HG03571 (cell line): ENCODE measurements around the gene DDX31.
"Not testable (repeated sequence)": the region's sequence is repeated elsewhere in the genome, so short reads cannot be mapped to it uniquely, and the experiment has no call there.

Experiments used
- ATAC-seq: cut with Tn5 transposase; IDR thresholded peaks from one replicate; pipeline ENCODE4 v1.9.1; 2021; ENCODE audit not compliant: unreplicated experiment

Gene DDX31

DNA sequence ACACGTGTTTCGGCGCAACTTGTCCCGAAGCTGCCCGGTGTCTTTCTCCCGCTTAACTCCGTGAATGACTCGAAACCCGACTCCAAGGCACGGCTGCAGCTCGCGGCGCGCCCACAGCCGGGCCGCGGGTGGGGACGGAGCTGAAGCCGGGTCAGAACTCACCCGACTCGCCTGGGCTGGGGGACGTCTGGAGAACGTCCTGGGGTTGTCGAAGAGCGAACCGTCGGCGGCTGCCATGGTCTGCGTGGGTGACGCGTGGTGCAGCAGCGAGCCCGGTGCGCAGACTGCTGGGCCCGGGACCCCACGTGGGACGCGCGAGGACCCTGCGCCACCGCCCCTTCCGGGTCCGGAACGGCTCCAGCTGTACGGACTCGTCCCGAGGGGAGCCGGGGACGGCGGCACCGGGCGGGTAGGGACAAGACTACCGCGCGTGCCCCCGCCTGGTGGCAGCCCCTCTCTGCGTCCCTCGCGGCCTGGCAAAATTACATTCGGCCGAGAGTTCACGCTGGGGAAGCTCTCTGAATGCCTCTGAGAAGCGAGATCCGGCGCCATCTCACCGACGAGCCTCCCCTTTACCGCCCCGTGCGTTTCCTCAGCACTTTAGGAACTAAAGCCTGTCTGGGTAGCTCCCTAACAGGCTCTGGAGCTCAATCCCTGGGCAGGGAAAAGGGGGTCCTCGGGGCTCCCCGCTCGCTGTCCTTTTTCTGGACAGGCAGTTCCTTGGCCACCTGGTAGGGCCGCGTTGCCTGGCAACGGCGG is at the start of gene DDX31:
Gene DDX31 (minus strand): TSS at position 286 of the 759 bp plus-strand sequence. CDS start 49 bp downstream, at position 237.
- peak; percentile 57 for ATAC-seq

DNA sequence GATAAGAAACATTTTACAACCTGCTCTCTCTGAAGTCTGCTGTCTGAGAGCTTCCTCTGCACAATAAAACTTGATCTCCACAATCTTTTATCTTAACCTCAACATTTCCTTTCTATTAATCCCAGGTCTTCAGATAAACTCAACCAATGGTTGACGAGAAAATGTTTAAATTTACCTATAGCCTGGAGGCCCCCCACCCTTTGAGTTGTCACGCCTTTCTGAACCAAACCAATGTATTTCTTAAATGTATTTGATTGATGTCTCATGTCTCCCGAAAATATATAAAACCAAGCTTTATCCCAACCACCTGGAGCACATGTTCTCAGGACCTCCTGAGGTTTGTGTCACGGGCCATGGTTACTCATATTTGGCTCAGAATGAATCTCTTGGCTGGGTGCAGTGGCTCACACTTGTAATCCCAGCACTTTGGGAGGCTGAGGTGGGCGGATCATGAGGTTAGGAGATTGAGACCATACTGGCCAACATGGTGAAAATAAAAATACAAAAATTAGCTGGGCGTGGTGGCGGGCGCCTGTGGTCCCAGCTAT is 48.7 kb upstream of the DDX31 start:
- not testable (repeated sequence) for ATAC-seq

DNA sequence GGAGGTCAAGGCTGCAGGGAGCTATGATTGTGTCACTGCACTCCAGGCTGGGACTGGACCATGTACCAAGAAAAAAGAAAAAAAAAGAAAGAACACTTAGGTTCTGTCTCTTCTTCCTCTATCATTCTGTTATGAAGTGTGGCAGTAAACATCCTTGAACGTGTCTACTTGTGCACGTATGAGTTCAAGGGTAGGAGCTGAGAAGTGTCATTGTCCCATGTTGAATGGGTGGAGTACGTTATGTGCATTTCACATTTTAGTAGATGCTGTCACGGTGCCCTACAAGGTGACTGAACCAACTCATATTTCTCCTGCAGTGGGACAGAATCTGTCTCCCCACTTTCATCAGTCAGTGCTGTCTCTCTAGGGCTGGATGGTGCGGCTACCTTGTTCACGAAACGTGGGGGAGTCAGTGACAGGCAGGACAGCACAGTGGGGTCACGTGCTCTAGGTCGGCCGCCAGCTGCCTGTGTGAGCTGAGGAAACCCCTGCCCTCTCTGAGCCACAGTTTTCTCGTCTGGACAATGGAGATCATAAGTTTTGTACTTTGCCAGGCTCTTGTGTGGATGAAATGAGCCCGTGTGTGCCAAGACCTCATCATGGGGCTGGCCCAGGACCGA is 47.7 kb upstream of the DDX31 start:
- no peak for ATAC-seq

DNA sequence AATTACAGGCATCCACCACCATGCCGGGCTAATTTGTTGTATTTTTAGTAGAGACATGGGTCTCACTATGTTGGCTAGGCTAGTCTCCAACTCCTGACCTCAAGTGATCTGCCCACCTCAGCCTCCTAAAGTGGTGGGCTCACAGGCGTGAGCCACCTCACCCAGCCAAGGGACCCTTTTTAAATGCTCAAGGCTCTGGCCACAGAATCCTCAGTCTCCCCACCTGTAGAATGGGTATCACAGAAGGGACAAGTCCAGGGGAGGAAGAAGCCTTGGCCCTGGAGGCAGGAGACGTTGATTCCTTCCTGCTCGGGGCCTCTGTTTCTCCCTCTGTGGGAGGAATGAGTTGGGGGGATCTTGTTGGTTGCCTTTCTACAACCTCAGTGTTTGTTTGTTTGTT is 46.2 kb upstream of the DDX31 start:
- no peak for ATAC-seq

DNA sequence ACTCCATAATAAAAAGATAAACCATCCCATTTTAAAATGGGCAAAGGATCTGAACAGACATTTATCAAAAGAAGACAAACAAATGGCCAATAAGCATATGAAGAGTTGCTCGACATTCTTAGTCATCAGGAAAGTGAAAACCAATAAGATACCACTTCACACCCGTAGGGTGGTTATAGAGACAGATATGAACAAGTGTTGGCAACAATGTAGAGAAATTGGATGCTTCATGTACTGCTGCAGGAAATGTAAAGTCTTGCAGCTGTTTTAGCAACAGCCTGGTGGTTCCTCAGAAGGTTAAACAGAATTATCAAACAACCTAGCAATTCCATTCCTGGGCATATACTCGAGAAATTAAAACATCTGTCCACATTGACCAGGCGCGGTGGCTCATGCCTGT is 43.0 kb upstream of the DDX31 start:
- ATAC-seq: no peak

DNA sequence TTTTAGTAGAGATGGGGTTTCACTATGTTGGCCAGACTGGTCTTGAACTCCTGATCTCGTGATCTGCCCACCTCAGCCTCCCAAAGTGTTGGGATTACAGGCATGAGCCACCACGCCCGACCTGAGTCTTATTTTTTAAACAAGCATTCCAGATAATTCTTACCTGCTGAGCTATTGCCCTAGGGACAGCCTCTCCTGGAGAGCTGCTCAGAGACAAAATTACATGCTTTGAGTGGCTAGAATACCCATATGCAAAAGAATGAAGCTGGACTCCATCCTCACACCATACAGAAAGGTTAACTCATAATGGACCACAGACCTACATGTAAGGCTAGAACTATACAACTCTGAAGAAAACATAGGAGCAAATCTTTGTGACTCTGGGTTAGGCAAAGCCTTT is 42.1 kb upstream of the DDX31 start:
- ATAC-seq: no peak

DNA sequence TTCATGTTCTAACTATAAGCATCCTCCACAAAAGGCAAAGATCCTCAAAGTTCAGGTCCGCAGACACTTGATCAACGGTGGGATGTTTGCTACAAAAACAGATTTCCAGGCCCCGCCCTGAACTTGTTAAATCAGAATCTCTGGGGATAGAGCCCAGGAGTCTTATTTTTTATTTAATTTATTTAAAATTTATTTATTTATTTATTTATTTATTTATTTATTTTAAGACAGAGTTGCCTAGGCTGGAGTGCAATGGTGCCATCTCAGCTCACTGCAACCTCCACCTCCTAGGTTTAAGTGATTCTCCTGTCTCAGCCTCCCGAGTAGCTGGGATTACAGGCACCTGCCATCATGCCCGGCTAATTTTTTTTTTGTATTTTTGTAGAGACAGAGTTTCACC is 41.4 kb upstream of the DDX31 start:
- not testable (repeated sequence) for ATAC-seq

DNA sequence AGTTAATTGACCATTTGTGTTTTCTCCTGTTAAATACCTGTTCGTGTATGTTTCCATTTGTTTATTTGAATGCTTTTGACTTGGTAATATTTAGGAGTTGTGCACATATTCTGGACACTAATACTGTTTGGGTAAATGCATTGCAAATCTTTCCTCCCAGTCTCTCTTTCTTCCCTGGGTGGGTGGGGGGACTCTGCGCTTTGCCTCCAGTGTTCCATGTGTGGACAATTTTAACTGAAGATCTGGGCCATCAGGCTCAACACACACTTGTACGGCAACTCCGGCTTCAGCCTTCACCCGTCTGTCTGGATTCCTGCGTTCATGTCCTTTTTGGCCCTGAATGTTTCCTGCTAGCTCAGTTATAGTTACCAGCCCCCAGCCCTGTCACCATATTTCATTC is 40.5 kb upstream of the DDX31 start:
- no peak for ATAC-seq

DNA sequence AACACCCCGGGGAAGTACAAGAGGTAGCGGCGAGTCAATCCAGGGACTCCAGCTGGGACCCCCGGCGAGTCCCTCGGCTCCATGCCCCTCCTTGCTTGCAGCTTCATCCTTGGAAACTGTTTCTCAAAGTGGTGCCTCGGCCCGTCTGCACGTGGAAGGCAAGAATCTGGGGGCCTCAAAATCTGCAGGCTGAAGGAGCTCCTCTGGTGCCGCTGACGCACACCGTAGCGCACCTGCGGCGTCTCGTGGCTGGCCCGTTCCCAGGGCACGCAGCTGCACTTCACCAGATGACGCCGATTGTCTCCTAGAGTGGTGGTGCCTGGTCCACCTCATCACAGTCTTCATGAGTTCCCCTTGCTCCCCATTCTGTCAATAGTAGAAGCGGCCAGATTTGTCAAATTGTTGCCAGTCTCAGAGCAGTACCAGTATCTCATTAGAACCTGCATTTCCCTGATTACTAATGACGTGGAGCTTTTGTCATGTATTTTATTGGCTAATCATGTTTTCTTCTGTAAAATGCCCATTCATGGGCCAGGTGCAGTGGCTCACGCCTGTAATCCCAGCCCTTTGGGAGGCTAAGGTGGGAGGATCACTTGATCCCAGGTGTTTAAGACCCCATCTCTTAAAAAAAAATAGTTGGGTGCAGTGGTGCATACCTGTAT is 39.1 kb upstream of the DDX31 start:
- no peak for ATAC-seq

DNA sequence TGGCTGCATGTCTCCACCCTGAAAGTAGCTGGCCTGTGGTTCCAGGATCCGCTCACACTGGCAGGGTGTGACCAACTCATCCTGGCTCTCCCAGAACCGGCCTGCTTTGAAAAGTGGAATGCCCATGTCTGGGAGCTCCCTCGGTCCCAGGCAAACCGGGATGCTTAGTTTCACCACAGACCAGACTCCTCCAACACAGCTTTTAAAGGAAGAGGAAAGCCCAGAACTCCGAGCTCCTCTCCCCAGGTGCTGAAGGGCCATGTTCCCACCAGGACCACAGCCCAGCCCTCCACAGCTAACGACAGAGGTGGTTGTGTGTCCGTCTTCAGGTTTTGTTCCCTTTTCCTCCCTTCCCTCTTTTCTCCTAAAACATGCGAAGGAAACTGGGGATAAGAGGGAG is 38.5 kb upstream of the DDX31 start:
- ATAC-seq: no peak

DNA sequence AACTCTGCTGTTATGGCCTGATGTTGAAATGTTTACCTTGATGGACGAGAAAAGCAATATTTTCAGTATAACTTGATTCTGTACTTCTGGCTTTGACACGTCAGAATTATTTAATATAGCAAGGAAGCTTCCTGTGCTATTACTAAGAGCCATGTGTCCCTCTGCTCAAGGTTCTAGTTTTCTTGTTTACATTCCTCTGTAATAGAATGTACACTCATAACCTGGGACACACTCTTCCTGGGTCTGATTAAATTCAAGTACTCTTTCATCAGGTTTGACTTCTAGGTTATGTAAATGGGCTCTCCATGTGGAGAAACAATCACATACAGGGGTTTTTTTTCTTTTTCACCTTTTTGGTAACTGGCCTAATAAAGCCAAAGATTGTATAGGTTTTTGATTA is 33.6 kb upstream of the DDX31 start:
- no peak for ATAC-seq

DNA sequence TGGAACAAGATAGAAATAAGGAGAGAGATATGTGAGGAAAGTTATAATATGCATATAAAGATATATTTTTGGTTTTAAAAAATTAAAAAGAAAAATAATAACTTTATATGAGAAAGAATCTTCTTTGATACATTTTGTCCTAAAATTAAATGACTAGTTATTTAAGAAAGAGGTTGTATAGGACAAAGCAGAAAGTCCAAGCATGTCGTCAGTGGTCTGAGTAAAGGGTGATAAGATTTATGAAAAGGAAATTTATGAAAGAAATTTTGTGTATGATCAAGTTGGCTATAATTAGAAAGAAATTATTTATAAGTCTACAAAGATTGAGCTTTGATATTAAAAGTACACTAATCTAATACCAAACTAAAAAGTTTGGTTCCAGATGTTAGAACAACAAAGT is 32.5 kb upstream of the DDX31 start:
- no peak for ATAC-seq

DNA sequence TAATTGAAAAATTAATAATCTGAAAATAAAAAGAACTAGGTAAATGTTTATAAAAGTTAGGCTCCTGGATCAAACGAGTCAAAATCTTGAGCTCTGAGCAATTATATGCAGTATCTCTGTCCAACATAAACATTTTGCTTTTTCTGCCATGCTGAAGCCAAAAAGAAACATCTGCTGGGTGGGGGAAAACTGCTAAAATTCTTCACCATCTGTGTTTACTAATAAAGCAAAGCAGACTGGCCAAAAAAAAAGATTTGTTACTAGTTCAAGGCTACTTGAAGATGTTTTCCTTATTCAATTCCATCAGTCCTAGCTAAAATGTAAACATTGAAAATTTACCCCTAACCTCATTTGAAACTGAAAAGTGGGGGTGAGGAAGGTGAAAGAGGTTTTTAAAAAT is 30.2 kb upstream of the DDX31 start:
- no peak for ATAC-seq

DNA sequence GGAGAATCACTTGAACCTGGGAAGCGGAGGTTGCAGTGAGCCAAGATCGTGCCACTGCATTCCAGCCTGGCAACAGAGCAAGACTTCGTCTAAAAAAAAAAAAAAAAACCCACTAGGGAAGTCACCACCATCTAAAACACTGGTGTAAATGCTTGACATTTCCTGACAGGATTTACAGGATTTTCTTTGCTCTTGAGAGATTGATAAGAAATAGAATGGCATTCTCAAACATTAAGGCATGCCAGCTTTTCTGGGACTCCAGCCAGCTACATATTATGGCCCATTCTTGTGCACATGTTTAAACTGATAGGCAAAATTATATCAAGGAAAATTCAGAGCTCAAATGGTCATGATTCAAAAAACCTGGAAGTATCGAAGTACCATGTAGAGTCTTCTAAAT is 29.2 kb upstream of the DDX31 start:
- no peak for ATAC-seq

DNA sequence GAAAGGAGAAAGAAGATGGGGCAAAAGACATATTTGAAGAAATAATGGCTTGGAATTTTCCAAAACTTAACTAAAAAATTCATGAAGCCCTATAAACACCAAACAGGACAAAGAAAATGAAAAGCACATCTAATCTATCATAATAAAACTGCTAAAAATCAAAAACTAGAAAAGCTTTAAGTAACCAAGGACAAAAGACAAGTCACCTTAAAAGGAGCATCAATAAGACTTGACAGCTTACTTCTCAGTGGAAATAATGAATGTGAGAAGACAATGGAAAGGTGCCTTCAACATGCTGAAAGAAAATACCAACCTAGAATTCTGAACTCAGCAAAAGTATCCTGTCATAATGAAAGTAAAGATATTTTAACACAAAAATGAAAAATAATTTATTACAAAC is 27.4 kb upstream of the DDX31 start:
- ATAC-seq: no peak

DNA sequence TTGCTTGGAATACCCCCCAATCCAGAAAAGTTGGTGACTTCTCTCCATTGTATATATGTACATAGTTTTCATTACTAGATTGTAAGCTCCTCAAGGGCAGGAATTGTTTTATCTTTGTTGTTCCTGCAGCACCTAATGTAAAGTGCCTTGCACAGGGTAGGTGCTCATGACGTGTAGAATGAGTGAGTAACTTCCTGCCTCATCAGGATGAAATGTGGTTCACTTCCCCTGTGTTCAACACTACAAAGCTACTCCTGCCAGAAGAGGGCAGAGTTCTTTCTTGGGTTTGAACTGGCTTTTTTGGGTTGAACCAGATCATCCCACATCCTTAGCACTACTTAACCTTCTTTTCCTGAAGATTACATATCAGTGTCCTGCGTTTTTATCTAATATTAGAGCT is 24.4 kb upstream of the DDX31 start:
- no peak for ATAC-seq

DNA sequence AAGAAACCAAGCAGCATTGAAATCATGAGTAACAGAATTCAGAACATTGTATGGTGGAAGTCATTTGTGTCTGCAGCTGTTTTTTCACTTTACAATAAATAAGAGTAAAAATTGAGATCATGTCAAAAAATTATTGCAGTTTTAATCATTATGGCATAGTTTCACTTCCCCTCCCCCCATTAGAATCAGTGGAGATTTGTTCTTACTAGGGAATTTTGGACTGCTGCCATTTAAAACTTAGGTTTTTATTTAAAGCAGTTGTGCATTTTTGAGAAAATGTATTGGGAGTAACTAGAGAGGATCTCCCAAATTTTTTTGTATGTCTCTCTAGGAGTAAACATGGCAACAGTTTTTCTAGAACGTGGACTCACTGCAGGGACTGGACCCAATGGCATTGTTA is 20.9 kb upstream of the DDX31 start:
- no peak for ATAC-seq

DNA sequence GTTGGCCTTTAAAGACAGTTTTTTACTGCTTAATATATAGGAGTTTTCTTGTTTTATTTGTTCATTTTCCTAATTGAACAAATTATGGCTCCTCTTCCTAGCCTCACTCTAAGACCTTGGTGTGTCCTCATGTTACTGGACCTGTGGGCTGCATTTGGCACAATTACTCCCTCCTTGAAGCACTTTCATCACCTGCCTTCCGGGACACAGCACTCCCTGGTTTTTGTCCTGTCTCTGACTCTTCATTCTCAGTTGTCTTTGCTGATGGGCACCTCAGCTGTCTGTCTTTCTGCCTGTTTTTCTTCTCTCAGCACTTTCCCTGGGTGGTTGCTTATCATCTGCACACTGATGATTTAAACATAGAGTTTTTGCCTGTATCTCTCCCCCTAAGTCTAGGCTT is 14.1 kb upstream of the DDX31 start:
- ATAC-seq: no peak

DNA sequence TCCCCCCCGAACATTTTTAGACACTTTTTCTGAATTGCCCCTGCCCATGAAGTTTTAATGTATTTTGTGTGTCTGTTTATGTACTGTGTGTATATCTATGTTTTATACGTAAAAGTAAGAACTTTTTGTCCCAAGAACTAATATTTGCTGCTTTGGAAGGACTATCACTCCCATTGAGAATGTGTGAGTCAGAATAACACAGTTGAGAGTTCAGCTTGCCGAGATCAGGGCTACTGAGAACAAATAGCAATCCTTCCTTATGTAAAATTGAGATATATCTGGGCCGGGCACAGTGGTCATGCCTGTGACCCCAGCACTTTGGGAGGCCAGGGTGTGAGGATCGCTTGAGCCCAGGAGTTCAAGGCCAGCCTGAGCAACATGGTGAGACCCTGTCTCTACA is 11.8 kb upstream of the DDX31 start:
- no peak for ATAC-seq

DNA sequence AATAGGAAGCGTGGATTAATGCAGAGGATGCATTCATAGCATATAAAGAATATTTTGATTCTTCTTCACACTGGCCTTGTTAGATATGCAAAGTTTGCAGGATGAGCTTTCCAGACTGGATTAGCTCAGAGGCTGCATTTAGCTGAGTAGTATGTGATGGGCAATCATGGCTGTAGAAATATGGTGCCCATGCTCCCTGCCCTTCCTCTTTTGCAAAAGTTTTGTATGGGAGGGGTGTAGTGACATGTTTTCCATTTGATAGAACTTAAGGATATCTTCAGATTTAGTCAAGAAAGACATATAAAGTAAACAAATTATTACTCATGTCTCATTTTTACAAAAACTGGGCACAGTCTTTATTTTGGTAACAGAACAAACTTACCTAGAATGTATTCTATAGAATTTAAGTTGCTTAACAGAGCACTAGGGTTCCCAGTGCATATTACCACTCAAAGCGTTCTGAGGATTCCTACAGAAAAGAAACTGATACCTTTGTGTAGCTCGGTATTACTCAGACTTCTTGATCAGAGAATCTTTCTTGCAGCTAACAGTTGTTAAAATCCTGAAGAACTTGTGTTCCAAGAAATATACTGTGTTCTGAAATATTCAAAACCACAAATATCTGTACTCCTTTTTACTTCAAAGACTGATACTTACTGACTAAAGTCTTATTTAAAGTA is 10.3 kb upstream of the DDX31 start:
- no peak for ATAC-seq

DNA sequence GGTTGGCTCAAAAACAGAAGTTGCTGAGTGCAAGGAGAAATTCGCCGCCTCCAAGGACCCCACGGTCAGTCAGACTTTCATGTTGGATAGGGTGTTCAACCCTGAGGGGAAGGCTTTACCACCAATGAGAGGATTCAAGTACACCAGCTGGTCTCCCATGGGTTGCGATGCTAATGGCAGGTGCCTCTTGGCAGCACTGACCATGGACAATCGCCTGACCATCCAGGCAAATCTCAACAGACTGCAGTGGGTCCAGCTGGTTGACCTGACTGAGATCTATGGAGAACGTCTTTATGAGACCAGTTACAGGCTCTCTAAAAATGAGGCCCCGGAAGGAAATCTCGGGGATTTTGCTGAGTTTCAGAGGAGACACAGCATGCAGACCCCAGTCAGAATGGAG is 8.2 kb upstream of the DDX31 start:
- ATAC-seq: no peak

DNA sequence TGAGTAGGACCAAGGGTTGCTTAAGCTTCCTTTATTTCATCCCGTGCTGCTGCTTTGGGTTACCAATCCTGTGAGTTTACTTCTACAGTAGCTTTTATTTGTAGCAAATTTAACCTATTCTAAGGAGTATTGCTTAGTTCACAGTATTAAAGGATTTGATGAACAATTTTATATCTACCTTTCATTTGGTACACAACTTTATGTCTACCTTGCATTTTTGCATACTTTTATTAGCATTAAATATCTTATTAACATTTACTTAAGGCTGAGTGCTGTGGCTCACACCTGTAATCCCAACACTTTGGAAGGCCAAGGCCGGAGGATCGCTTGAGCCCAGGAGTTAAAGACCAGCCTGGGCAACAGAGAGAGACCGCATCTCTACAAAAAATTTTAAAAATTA is 4.7 kb upstream of the DDX31 start:
- ATAC-seq: no peak
